Stimulated activated CD8-positive, alpha-beta memory T cell treated with anti-CD3 and anti-CD28 coated beads, Interleukin-15, amount 100 ng/mL, for 1 hour (primary cell): ENCODE data around the gene EIF5.

ENCODE experiments used
- DNase-seq: peaks from one replicate; pipeline ENCODE4 v3.0.0-alpha.2; 2020; ENCODE audit warnings: low read depth

EIF5 gene

DNA sequence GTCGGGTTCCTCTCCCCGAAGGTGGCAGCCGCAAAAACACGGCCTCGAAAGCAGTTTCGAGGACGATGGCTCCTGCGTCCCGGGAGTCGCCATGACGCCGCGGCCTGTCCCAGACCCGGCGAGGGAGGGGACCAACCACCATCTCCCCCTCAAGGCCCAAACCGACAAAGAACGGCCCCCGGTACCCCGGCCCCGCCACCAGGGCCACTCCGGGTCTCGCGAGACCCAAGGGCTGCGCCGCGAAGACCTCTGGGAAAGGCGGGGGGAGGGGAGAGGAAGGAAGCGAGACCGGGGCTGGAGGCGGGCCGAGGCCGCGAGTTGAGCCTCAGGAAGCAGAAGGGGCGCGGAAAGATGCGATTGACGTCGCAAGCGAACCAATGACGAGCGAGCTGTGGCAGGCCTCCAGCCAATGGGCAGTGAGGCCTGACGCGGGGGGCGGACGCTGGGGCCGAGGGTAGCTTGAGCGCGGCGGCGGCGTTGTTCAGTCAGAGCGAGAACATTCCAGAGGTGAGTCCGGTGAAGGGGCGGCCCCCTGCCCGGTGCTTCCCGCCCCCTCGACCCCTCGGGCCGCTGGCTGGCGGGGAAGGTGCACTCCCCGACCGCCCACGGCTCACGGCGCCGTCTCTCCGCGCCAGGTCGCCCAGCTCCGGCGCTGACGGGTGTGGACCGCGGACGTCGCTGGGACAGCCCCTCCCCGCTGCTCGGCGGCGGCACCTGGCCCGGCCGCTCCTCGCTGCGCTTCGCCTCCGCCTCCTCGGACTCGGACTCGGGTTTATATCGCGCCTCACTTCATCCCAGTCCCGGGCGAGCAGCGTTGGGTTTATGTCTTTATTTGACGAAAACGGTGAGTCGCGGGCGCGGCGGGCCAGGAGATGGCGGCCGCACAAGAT lies at the start of gene EIF5:
EIF5 (plus strand) TSS at position 484 of the 890 bp plus-strand sequence. CDS start 1,624 bp downstream, outside the sequence.
- peak; percentile 96 for DNase-seq

DNA sequence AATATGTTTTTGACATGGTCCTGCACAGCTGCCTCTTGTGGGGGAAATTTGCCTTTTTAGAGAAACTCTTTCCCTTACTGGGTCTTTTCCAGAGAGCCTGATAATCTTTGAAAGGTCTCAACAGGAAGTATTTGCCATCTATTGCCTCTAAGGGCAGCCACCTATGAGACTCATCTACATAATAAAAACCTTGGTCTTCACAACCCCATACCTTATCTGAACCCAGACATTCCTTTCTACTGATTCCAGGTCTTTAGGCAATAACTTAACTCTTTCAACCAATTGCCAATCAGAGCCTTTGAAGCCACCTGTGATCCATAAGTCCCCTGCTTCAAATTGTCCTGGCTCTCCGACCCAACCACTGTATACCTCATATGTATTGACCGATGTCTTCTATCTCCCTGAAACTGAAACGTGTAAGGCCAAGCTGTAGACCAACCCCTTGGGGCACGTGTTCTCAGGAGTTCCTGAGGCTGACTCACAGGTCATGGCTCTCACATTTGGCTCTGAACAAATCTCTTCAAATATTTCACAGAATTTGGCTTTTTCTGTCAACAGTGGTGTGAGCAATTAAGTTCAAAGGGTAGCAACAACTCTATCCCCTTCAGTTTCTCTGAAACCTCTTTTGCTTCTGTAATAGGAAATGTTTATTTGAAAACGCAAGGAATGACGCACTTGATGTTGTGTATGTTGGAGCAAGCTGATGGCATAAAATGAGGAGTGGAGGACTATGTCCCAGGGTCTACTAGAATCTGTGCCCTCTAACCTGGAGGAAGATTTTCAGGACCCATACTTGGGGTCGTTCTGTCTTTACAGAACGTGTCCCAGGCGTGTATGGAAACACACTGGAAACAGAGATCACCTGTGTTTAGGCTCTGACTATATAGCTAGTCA lies 49.2 kb upstream of the EIF5 start:
- DNase-seq: no peak

GRCh38 chr14:103286460-103286859 lies 47.6 kb upstream of the EIF5 start:
- no peak for DNase-seq

DNA sequence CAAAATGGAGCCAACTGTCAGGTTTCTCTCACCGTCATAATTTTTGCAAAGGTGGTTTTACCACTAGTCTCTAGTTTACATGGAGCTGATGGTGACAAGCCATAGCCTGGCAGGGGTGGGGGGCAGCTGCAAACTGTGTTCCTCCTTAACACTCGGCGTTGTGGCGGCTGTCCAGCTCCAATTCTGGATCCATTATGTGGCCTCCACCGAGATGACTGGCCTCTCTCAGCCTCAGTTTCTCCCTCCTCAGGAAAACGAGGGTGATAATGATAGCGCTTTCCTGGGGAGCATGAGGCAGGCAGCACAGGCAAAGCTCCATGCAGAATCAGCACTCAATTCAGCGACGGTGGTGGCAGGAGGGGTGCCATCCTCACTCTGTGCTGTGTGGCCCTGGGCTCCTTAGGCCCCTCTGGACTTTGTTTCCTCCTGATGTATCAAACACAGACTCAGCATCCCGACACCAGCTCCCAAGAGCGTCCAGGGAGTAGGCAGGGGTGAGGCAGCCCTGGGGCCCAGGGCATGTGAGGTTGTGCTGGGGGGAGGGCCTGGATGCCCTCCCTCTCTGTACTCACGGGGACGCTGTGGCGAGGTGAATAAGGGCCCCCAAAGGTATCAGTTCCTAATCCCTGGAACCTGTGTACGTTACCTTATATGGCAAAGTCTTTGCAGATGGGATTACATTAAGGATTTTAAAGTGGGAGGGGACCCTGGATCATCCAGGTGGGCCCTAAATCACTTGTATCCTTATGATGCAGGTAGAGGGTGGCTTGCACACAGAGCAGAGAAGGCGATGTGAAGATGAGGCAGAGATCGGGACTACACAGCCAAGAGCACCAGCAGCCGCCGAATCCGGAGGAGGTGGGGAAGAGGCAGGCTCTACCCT lies 46.8 kb upstream of the EIF5 start:
- no peak for DNase-seq

- no peak for DNase-seq
Measured at GRCh38 chr14:103288076-103288766, 45.8 kb upstream of the EIF5 start.

GRCh38 chr14:103290056-103290455 lies 44.0 kb upstream of the EIF5 start:
- no peak for DNase-seq

DNA sequence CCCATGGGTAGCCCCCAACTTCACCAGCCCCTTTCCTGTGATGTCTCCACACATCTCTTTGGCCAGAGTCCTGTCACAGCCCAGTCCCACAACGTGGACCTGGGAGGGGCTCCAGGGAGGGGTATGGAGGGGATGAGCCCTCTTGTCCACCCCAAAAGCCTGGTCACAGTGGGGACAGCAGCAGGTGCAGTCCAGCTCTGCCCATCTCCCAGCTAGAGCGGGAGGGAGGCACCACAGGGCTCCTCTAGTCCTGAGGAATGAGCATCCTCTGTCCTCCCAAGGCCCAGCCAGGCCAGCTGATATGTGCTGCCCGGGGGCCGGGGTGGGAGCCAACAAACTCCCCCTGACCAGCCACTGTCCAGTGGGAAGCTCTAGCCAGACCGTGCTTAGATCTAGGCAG lies 43.5 kb upstream of the EIF5 start:
- no peak for DNase-seq

DNA sequence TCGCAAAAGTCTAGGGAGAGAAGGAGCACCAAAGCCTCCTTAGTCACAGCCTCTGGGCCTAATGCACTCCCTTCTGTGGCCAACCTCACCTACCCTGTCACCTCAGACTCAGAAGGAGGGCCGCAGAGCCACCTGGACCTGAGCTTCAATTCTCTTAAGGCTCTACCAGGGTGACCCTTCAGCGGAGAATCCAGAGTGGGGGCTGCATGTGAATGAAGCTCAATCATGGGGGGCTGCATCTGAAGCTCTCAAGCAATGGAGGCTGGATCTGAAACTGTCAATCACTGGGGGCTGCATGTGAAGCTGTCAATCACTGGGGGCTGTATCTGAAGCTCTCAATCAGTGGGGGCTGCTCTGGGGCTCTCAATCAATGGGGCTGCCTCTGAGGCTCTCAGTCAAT lies 43.1 kb upstream of the EIF5 start:
- DNase-seq: no peak

GRCh38 chr14:103292426-103293374 lies 41.3 kb upstream of the EIF5 start:
- peak; percentile 60 for DNase-seq

GRCh38 chr14:103293465-103293864 lies 40.6 kb upstream of the EIF5 start:
- no peak for DNase-seq

DNA sequence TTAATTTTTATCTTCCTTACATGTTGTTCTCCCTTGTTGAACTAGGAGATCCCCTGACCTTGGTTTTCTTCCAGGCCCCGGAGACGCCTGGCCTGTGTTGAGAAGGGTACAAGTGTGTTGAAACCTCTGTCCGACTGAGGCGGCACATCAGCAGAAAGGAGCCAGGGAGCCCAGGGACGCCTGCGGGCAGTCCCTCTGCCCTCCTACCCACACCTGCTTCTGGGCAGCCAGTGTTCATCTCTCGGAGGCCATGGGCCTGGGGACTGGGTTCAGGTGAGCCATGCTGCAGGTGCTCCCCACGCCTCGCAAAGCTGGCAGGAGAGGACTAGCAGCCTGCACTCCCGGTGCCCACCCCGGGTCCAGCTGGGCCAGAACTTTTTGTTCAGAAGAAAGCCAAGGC lies 39.9 kb upstream of the EIF5 start:
- no peak for DNase-seq

- no peak for DNase-seq
Measured at GRCh38 chr14:103296007-103296406, 38.0 kb upstream of the EIF5 start.

- DNase-seq: no peak
Measured at GRCh38 chr14:103296987-103297386, 37.0 kb upstream of the EIF5 start.

- no peak for DNase-seq
Measured at GRCh38 chr14:103298620-103299019, 35.4 kb upstream of the EIF5 start.

- no peak for DNase-seq
Measured at GRCh38 chr14:103301512-103302354, 32.3 kb upstream of the EIF5 start.

DNA sequence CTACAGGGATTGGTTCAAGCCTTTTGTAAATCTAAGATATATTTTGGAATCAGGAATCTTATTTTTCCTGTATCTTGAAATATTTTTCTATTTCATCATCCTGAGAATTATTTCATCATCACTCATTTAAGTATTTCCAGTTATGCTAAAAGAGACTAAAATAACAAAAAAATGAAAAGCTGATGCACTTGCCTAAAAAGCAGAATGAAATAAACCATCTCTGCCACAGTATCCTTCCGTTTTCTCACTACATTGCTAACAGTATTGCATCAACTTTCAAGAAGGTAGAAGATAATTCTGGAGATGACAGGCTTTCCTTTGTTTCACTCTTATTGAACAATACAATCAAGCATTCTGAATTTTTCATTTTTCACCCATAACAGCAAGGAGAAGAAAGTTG lies 31.1 kb upstream of the EIF5 start:
- no peak for DNase-seq

DNA sequence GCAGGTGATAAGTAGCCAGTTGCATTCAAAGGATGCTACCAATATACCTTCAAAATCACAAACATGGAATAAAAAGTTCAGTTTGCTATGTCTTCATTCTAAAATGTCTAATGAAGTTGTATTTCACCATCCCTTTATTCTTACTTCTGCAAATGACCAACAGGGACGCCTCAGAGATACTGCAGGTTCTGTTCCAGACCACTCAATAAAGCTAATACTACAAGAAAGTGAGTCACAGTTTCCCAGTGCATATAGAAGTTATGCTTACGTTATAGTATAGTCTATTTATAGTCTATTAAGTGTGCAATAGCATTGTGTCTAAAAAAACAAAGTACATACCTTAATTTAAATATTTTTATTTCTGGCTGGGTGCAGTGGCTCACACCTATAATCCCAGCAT lies 29.3 kb upstream of the EIF5 start:
- DNase-seq: no peak

DNA sequence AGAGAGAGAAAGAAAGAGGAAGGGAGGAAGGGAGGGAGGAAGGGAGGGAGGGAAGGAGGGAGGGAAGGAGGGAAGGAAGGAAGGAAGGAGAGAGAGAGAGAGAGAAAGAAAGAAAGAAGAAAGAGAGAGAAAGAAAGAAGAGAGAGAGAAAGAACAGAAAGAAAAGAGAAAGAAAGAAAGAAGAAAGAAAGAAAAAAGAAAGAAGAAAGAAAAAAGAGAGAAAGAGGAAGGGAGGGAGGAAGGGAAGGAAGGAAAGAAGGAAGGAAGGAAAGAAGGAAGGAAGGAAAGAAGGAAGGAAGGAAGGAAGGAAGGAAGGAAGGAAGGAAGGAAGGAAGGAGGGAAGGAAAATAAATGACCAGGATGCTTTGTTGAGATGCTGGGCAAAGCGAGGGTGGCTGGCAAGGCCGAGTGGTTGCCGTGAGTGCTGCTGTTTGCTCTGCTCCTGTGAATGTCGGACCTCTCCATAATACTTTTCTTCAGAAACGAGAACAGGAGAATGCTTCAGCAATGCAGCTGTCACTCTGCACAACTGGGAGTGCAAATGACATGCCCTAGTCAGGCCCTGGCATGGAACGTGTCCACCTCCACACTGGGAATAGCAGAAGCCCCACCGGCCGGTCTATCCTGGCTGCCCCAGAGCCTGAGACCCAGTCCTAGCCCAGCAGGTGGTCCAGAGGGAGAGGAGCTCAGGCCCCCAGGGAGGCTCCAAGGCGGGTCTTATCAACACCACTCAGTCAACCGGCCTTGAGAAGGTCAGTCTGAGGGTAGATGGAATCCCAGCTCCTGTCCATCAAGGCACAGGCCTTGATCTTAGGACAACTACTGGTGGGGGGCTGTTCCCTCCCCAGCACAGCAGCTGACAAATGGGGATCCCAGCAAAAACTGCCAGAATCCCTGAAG lies 25.1 kb upstream of the EIF5 start:
- no peak for DNase-seq
